Dermis microvascular lymphatic vessel endothelial cell (primary cell): ENCODE measurements around the gene MYO18B. TPM values are rescaled to one million over a fixed set of nuclear protein-coding genes. Genes with fewer than 3 reads are reported as not detected.

Experiments
- DNase-seq, 2 donors: peaks; one replicate each; pipeline versions ENCODE4 v3.0.0 to v3.0.0-alpha.2; 2010; ENCODE audit warnings: low read depth in 2 of 2
- total RNA-seq: library from RNA; depleted of rRNA; stranded (reverse); fragments of >200 nt; gene quantifications from 2 replicates; pipeline ENCODE4 v1.2.1, GENCODE V29; 2014

MYO18B gene
- total RNA-seq, 1 donor from 2014 or later = under 0.01 TPM

DNA sequence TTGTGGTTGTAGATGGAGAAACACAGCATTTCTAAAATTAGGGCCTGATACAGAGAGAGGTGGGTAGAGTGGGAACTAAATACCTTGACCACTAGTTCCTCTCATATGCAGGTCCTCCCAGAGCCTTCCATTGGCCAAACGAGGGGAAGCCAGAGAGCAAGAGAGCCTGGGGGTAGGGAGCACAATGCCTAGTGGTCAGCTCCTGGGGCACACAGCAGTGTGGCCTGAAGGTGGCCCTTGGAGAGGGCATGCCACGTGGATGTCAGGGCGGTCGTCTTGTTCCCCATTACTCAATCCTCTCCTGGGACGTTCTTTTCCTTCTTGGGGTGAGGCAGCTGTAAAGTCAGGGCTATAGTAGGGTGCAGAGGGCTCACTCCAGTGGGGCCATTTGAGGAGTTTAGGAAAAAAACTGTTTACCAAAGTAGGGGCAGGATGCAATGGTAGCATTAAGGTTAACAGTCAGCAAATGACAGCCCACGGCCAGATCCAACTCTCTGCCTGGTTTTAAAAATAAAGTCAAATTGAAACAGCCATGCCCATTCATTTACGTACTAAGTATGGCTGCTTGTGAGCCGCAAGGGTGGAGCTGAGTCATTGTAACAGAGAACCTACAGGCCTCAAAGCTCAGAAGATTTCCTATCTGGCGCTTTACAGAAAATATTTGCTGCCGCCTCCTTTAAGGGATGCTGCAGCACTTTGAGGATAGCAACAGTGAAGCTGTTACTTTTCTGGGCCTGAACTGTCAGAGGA, 7.6 kb downstream of the MYO18B start:
- no peak for DNase-seq

DNA sequence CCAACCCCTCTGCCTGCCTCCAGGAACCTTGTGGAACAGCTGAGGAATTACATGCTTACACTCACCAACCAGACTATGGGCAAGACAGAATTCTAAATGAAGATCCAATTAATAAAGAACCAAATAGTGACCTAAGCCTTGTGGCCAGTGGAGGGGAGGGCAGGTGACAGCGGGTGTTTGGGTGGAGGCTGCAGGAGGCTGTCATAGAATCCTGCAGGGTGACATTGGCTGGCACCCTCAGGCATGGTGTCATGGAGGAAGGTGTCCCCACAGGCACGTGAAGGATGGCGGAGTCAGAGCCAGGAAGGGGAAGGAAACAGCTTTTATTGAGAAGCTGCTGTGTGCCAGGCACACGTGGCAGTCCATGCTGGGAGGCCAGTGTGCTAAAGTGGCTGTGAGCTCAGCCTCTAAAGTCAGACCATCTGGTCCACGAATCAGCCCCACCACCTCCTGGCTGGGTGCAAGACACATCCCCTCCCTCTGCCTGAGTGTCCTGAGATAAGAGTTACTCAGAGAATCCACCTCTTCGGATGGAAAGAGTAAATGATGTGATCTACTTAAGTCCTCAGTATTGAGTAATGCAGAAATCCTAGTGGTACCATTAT, 8.7 kb downstream of the MYO18B start:
- DNase-seq = no peak

DNA sequence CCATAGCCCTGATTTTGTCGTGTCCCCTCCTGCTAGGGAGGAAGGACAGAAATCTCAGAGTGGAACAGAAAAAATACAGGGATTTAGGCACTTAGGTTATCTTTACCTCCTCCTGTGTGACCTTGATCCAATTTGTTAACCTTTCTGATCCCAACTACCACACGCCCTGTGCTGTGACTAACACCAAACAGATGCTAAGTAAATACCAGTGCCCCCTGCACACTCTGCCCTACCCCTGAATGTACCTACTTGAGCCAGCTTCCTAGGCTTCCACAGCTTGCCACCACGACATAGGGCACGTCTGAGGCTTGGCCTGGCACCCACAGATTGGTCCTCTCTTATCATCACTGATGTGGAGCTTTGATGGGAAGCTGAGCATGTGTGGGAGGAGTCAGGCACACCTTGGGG, 9.2 kb downstream of the MYO18B start:
- DNase-seq = no peak

DNA sequence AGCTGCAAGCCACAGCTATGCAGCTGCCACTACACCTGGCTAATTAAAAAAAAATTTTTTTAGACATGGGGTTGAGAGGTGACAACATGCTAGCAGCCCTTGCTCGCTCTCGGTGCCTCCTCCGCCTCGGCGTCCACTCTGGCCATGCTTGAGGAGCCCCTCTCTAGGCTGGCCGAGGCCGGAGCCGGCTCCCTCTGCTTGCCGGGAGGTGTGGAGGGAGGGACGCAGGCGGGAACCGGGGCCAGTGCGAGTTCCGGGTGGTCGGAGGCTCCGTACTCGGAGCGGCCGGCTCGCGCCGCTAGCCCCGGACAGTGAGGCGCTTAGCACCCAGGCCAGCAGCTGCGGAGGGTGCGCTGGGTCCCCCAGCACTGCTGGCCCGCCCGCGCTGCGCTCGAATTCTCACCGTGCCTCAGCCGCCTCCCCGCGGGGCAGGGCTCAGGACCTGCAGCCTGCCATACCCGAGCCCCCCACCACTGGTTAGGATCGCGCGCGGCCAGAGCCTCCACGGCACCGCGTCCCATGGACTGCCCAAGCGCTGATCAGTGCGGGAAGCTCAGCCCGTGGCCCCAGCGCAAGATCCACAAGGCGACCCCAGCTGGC, 10.7 kb downstream of the MYO18B start:
- DNase-seq = no peak

DNA sequence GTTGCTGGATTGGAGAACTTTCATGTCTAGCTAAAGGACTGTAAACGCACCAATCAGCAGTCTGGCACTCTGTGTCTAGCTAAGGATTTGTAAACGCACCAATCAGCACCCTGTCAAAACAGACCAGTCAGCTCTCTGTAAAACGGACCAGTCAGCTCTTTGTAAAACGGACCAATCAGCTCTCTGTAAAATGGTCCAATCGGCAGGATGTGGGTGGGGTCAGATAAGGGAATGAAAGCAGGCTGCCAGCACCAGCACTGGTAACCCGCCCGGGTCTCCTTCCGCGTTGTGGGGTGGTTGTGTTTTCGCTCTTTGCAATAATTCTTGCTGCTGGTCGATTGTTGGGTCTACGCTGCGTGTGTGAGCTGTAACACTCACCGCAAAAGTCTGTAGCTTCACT, 11.3 kb downstream of the MYO18B start:
- no peak for DNase-seq

DNA sequence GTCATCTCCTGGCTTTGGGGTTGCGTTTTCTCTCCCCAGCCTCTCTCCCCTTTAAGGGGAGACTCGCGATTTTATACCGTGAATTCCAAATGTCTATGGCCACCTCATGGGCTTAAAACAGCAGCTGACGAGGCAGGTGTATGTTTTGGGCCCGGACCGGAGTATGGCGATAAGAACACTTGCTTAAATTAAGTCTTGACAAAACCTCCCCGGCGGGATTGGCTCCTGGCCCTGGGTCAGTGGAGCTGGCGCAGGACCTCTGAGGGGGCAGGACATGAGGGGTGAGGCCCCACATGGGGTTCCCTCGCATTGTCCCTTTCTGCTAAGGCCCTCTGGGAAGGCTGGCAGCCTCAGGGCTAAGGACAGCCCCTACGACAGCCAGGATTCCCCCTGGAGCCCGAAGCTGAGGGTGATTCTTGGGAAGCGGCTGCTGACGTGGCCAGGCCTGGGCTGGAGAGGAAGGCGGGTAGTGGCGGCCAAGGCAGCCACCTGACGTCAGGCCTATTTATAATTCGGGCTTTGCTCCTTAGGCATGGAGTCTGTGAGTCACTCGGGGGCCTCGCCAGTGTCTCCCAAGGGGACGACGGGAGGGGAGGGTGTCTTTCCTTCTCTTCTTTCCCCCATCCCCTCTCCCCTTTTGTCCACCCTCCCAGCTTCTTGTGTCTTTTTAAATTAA, 12.7 kb downstream of the MYO18B start:
- peak in 1 of 2 donors; percentile 89 for DNase-seq

DNA sequence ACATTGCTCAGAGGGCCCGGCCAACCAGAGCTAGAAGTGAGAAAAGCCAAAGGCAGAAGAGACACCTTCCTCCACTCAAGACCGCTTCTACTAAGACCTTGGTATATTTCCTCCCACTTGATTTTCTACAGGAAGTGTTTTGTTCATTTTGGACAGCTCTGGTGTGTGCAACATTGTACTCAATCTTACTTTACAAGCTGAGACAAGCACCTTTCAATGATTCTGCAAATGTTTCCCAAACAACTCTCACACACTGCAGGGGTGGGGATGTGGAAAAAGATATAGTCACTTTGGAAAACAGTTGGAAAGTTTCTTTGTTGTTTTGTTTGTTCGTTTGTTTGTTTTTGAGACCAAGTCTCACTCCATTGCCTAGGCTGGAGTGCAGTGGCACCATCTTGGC, 15.7 kb downstream of the MYO18B start:
- DNase-seq = peak in 1 of 2 donors; percentile 41

DNA sequence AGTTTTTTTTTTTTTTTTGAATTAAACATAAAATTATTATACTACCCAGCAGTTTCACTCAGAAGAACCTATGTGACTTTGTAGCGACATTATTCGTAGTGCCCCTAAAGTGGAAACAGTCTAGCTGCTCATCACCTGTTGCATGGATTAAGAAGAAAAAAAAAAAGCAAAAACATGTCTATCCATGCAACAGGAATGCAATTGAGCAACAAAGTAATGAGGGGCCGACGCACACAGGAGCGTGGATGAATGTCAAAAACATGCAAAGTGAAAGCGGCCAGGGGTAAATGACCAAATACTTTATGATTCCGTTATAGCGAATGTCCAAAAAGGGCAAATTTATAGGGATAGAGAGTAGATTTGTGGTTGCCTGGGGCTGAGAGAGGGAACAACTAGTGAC, 16.3 kb downstream of the MYO18B start:
- DNase-seq = no peak

DNA sequence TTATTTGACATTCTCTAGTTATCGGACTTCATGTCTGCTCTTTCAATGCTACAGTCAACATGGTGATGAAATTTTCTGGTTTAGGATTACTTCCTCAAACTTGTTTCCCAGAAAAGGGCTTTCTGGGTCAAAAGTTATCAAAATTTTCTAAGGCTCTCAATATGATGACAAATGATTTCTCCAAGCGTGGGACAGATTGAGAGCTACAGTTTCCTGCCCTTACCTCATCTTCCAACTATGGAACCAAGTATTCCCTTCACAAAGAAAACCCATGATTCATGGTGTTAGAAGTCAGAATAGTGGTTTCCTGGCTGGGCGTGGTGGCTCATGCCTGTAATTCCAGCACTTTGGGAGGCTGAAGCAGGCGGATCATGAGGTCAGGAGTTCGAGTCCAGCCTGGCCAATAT, 17.8 kb downstream of the MYO18B start:
- DNase-seq = peak; percentile 84 to 98

DNA sequence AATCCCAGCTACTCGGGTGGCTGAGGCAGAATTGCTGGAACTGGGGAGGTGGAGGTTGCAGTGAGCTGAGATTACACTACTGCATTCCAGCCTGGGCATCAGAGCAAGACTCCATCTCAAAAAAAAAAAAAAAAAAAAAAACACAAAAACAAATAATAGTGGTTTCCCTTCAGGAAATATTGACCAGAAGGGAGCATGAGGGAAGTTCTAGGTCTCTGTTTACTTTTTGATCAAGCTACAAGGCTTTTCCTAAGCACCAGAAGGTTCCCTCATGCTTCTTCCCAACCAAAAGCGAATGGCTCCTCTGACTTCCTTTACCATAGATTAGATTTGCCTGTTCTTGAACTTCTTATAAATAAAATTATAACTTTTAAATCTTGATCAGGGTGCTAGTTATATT, 18.3 kb downstream of the MYO18B start:
- DNase-seq = no peak

DNA sequence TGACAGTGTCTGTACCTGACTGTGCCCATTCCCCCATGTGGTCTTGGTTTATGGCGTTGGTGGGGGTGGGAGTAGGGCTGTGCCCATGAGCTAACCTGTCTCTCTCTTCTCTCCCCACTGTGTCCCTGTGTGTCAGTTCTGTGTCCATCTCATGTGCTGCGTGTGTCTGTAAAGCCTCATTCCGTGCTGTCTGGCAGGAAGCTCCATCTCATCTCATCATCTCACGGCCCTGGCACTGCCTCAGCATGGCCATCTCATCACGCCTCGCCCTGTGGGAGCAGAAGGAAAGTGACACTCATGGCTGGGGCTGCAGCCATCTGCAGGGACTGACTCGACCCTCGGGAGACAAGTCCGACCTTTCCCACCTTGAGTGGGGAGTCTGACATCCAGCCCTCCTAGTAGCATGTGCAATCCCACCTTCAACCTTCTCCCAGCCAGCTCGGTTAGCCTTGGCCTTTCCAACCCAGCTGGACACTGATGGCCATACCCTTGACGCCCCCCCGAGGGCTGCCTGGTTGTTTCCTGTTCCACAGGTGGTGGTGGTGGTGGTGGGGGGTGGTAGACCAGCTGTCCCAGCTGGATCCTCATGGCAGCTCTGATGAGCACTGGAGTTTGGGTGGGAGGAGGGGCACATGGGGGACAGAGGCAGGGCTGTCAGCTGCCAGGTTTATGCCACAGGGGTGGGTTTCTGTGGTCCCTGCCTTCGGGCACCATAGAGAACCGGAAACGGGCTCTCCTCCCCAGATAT, 19.0 kb downstream of the MYO18B start:
- DNase-seq = no peak

DNA sequence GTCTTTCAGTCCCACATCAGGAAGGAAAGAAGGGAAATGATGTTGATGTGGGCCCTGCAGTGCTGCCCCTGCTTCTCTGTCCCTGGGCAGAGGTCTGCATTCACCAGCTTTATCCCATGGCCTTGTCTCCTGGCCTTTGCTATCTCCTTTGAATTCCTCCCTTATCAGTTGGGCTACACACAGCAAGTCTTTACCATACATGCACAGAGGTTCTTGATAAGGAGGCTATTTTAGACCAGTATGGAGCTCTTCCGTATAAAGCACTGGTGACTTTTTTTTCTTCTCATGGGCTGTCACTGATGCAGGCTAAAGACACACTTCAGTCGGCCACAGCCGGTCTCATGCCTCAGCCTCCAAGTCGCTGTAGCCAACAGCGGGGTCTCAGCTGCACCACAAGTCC, 20.2 kb downstream of the MYO18B start:
- peak in 1 of 2 donors; percentile 37 for DNase-seq

DNA sequence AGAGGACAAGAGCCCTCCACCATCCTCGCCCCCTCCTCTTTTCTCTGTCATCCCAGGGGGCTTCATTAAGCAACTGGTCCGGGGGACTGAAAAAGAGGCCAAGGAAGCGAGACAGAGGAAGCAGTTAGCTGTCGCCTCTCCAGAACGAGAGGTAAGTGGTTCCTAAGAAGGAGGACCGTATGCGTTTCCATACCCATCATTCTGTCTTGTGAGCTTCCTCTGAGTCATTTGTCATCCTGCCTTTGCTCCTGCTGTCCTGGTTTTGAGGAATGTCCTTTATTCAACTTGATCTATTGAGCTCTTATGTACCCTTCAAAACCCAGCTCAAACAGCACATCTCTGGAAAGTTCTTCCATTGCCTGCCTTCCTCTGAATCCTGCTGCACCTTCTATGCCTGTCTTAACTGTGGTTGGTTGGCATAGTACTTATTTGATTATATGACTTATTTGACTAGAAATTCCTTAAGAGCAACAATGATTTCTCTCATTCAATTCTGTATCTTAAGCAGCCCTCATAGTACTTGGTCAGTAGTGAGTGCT, 21.3 kb downstream of the MYO18B start:
- peak in 1 of 2 donors; percentile 31 for DNase-seq

DNA sequence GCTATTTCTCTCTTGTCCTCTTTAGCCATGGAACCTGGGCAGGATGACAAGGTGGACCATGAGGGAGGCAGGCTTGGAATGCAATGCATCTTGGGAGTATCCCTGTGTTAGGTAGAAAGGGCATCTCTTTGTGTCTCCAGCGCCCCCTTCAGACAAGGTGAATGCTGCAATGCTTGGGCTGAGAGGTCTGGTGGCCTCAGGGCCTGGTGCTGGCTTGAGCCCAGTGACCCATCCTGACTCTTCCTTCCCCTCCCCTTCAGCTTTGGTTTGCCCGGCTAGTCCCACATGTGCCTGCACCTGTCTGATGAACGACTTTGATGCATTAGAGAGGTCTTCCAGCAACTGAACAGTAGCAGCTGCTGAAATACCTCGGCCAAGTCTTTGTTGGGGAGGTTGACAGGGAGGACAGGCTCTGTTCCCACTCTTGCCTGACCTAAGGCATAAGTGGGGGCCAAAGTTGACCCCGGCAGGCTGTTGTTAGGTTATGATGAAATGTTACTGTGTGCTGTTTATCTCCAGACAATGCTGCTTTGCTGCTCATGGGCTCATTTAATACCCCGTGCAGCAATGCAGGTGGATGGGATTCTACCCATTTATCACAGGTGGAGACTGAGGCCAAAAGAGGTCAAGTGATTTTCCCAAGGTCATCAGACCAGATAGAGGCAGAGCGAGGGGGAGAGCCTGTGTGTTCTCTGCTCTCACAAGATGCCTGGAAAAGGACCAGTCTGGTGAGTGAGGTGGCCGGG, 22.5 kb downstream of the MYO18B start:
- DNase-seq = no peak

DNA sequence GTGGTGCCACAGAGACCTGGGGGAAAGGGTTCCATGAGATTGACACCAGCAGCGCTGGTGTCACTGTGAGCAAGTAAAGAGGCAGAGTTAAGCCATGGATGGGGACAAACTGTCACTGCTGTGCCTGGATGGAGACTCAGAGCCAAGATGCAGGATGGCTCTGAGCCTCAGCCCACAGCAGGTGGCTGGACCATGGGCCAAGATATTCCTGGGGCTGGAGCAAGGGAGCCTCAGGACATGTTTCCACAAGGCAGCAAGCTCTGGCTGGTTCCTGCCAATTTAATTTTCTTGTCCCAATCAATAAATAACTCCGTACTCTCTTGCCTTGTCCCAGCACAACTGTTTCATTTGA, 23.0 kb downstream of the MYO18B start:
- no peak for DNase-seq

DNA sequence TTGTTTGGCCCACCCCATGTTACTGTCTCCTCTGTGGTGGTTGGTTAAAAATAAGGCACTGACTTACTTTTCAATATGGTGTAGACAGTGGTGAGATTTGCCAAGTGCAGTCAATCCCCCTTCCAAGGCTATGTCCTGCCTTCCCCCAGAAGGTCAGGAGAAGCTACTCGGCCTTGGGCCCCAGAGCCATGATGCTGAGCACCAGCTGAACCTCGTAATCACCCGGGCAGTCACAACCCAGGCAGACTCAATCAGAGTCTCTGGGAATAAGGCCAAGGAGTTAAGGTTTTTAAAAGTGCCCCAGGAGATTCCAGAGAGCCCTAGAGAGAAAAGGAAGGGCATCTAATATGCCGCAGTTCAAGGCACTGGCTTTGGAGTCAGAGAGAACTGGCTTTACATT, 23.8 kb downstream of the MYO18B start:
- no peak for DNase-seq

DNA sequence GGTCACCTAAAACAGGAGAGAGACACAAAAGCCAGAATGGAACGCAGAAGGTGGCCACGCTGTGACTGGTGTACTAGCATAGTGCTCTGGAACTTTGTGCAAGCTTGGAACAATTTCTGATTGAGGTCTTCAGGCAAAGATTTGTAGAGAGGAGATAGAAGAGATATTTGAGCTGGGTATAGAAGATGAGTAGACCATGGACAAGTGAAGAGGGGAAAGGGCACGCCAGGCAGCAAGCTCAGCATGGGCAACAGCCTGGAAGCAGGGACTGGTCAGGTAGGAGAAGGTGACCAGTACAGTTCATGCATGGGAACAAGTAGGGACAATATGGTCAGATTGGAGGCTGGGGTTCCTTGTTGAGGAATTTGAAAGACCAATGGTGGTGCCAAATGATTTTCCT, 24.4 kb downstream of the MYO18B start:
- DNase-seq = no peak

DNA sequence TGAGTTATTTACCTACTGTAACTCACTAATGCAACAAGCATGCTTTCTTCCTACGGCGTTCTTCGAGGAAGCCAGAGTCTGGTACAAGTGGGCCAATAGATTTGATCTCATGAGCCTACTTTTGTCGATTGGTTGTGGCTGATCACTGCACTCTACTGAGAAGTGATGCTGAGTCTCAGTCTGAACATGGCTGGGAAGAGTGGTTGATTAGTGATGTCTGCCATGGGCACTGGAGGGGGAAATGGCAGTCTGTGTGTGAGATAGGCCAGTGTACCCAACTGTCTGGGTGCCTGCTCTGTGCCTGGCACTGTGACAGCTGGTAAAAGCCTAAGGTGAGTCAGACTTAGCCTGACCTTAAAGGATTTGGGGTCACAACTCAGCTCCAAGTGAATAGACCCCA, 28.3 kb downstream of the MYO18B start:
- DNase-seq = no peak

DNA sequence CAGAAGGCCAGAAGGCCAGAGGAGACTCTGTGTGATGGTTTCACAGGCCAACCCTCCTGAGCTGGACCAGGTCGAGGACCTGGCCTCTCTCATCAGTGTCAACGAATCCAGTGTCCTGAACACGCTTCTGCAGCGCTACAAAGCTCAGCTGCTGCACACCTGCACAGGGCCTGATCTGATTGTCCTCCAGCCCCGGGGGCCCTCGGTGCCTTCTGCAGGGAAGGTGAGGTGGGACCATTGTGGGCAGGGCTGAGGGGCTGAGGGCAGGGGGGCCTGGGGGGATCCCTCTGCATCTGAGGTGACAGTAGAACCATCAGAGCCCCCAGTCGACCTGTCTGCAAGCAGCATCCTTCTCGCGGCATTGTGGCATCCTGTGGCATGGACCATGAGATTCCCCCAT, 30.3 kb downstream of the MYO18B start:
- DNase-seq = no peak

DNA sequence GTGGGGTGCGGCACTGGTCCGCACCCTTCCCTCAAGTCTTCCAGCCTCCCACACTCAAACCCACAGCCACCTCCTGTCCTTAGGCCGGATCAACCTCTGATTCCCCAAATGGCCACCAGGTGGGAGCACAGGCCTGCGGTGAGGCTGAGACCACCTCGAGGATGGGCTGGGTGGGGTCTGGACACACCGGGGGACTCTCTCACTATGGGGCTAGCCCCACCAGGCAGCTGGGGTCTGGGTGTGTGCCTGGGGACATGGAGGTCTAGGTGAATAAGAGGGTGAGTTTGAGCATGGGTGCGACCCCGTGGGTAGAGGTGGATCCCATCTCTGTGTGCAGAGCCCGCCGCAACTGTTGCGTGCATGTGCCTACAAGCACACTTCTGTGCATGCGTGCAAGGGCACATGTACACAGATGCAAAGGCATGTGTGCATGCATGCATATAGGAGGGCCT, 32.6 kb downstream of the MYO18B start:
- DNase-seq = no peak

DNA sequence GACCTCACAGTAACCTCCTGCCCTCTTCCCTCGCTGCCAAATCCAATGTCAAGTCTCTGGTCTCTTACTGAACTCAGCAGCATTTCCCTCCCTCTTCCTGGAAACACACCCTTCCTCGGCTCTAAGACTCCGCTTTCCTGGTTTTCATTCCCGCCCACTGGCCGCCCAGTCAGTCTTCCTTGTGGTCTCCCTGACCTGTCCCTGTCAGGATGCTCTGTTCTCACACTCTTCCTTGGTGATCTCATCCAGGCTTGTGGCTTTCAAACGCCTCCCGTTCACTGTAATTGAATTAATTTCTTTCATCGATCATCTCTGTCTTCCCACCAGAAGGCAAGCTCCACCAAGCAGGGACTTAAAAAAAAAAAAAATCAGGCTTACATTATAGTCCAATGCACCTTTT, 33.5 kb downstream of the MYO18B start:
- no peak for DNase-seq
